ENCODE measurements around the gene SLC25A41. TPM values are rescaled to one million over a fixed set of nuclear protein-coding genes. Genes with fewer than 3 reads are reported as not detected.

Gene SLC25A41
- total RNA-seq, 1 experiment from 2014 or later: not detected

GRCh38 chr19:6393983-6394412 is 39.6 kb downstream of the SLC25A41 start:
- no peak for DNase-seq (ENCODE audit: low read depth in 1 of 2, low spot score in 2 of 2)
- H3K4me1 ChIP-seq (replicated peaks): peaks cover 14% of the 10 kb centered on the region
- H3K27me3 ChIP-seq (replicated peaks): no peaks in the 10 kb centered on the region
- H3K36me3 ChIP-seq: peaks cover 33% of the 10 kb centered on the region
- H3K9me3 ChIP-seq (replicated peaks): no peaks in the 10 kb centered on the region
- peak overlapping the region; percentile 71 for H3K4me3 ChIP-seq
- peak overlapping the region; percentile 91 for H3K27ac ChIP-seq

GRCh38 chr19:6393074-6393982 is 40.2 kb downstream of the SLC25A41 start, which contains the start of gene GTF2F1:
TSS of gene GTF2F1 (minus strand) at chr19:6393164. CDS start at chr19:6392995, 169 bp downstream.
- peaks cover 14% of the 10 kb centered on the region for H3K4me1 ChIP-seq (replicated peaks)
- H3K27me3 ChIP-seq (replicated peaks): no peaks in the 10 kb centered on the region
- DNase-seq (ENCODE audit: low read depth in 1 of 2, low spot score in 2 of 2): peak; percentile 97 to 99
- peaks cover 39% of the 10 kb centered on the region for H3K36me3 ChIP-seq
- no peaks in the 10 kb centered on the region for H3K9me3 ChIP-seq (replicated peaks)
- peak within 1 kb of the TSS; percentile 71 for H3K4me3 ChIP-seq
- peak within 1 kb of the TSS; percentile 91 for H3K27ac ChIP-seq

GRCh38 chr19:6392221-6393073 is 41.1 kb downstream of the SLC25A41 start:
- H3K4me3 ChIP-seq: peak overlapping the region; percentile 71
- no peaks in the 10 kb centered on the region for H3K9me3 ChIP-seq (replicated peaks)
- H3K27ac ChIP-seq: peak overlapping the region; percentile 91
- peaks cover 14% of the 10 kb centered on the region for H3K4me1 ChIP-seq (replicated peaks)
- peaks cover 48% of the 10 kb centered on the region for H3K36me3 ChIP-seq
- no peaks in the 10 kb centered on the region for H3K27me3 ChIP-seq (replicated peaks)
- DNase-seq (ENCODE audit: low read depth in 1 of 2, low spot score in 2 of 2): no peak

GRCh38 chr19:6387372-6387771 is 46.2 kb downstream of the SLC25A41 start:
- H3K4me1 ChIP-seq (replicated peaks): peaks cover 5% of the 10 kb centered on the region
- no peaks in the 10 kb centered on the region for H3K9me3 ChIP-seq (replicated peaks)
- no peaks in the 10 kb centered on the region for H3K27me3 ChIP-seq (replicated peaks)
- DNase-seq (ENCODE audit: low read depth in 1 of 2, low spot score in 2 of 2): no peak
- no peak overlapping the region for H3K4me3 ChIP-seq
- H3K27ac ChIP-seq: no peak overlapping the region
- H3K36me3 ChIP-seq: peaks cover 81% of the 10 kb centered on the region

- Histone ChIP-seq H3K27me3 (replicated peaks) (no peaks in the 10 kb centered on the region), H3K9me3 (replicated peaks) (no peaks in the 10 kb centered on the region), H3K27ac (no peak overlapping the region), H3K4me1 (replicated peaks) (no peaks in the 10 kb centered on the region), H3K36me3 (peaks cover 84% of the 10 kb centered on the region), H3K4me3 (no peak overlapping the region)
- no peak for DNase-seq (ENCODE audit: low read depth in 1 of 2, low spot score in 2 of 2)
Observed at GRCh38 chr19:6384381-6384780, 49.2 kb downstream of the SLC25A41 start.

- Histone ChIP-seq H3K4me1 (replicated peaks) (no peaks in the 10 kb centered on the region), H3K27me3 (replicated peaks) (no peaks in the 10 kb centered on the region), H3K36me3 (peaks cover 82% of the 10 kb centered on the region), H3K27ac (no peak overlapping the region), H3K9me3 (replicated peaks) (no peaks in the 10 kb centered on the region), H3K4me3 (no peak overlapping the region)
- DNase-seq (ENCODE audit: low read depth in 1 of 2, low spot score in 2 of 2): no peak
Observed at GRCh38 chr19:6383188-6383587, 50.4 kb downstream of the SLC25A41 start.

- H3K36me3 ChIP-seq: peaks cover 64% of the 10 kb centered on the region
- no peaks in the 10 kb centered on the region for H3K9me3 ChIP-seq (replicated peaks)
Observed at GRCh38 chr19:6381030-6381750, 52.4 kb downstream of the SLC25A41 start.

GRCh38 chr19:6379744-6380143 is 53.8 kb downstream of the SLC25A41 start:
- Histone ChIP-seq H3K27ac (no peak overlapping the region), H3K9me3 (replicated peaks) (no peaks in the 10 kb centered on the region), H3K36me3 (peaks cover 59% of the 10 kb centered on the region), H3K4me3 (no peak overlapping the region), H3K27me3 (replicated peaks) (no peaks in the 10 kb centered on the region), H3K4me1 (replicated peaks) (no peaks in the 10 kb centered on the region)
- DNase-seq (ENCODE audit: low read depth in 1 of 2, low spot score in 2 of 2): no peak

More at GRCh38 chr19:6381030-6381750, 52.4 kb downstream of the SLC25A41 start:
- DNase-seq (ENCODE audit: low read depth in 1 of 2, low spot score in 2 of 2): no peak
- Histone ChIP-seq H3K27me3 (replicated peaks) (no peaks in the 10 kb centered on the region), H3K4me3 (no peak overlapping the region), H3K27ac (no peak overlapping the region), H3K4me1 (replicated peaks) (no peaks in the 10 kb centered on the region)

- Histone ChIP-seq H3K4me1 (replicated peaks) (peaks cover 6% of the 10 kb centered on the region; the same call in 1 of the 2 replicates), H3K4me3 (no peak overlapping the region)
- DNase-seq (ENCODE audit: low read depth in 1 of 2, low spot score in 2 of 2): no peak
Observed at GRCh38 chr19:6378486-6378885, 55.1 kb downstream of the SLC25A41 start.

GRCh38 chr19:6378041-6378440 is 55.5 kb downstream of the SLC25A41 start:
- no peaks in the 10 kb centered on the region for H3K9me3 ChIP-seq (replicated peaks)
- H3K36me3 ChIP-seq: peaks cover 46% of the 10 kb centered on the region
- H3K27ac ChIP-seq: no peak overlapping the region
- H3K27me3 ChIP-seq (replicated peaks): no peaks in the 10 kb centered on the region
- H3K4me3 ChIP-seq: no peak overlapping the region
- no peak for DNase-seq (ENCODE audit: low read depth in 1 of 2, low spot score in 2 of 2)
- peaks cover 6% of the 10 kb centered on the region; the same call in 1 of the 2 replicates for H3K4me1 ChIP-seq (replicated peaks)

More at GRCh38 chr19:6378486-6378885, 55.1 kb downstream of the SLC25A41 start:
- no peak overlapping the region for H3K27ac ChIP-seq
- peaks cover 51% of the 10 kb centered on the region for H3K36me3 ChIP-seq
- H3K27me3 ChIP-seq (replicated peaks): no peaks in the 10 kb centered on the region
- no peaks in the 10 kb centered on the region for H3K9me3 ChIP-seq (replicated peaks)

- no peak overlapping the region for H3K27ac ChIP-seq
- no peak overlapping the region for H3K4me3 ChIP-seq
- H3K36me3 ChIP-seq: peaks cover 34% of the 10 kb centered on the region
- no peaks in the 10 kb centered on the region for H3K27me3 ChIP-seq (replicated peaks)
- no peak for DNase-seq (ENCODE audit: low read depth in 1 of 2, low spot score in 2 of 2)
- H3K4me1 ChIP-seq (replicated peaks): peaks cover 10% of the 10 kb centered on the region
- no peaks in the 10 kb centered on the region for H3K9me3 ChIP-seq (replicated peaks)
Observed at GRCh38 chr19:6376512-6377190, 56.9 kb downstream of the SLC25A41 start.

All from SJSA1 (cell line).